Measurements from ENCODE around the gene HOXA13. TPM values are rescaled to one million over a fixed set of nuclear protein-coding genes. Genes with fewer than 3 reads are reported as not detected.

Gene HOXA13
- total and polyA plus RNA-seq, 4 donors: 0.10 TPM; not detected in 3

DNA sequence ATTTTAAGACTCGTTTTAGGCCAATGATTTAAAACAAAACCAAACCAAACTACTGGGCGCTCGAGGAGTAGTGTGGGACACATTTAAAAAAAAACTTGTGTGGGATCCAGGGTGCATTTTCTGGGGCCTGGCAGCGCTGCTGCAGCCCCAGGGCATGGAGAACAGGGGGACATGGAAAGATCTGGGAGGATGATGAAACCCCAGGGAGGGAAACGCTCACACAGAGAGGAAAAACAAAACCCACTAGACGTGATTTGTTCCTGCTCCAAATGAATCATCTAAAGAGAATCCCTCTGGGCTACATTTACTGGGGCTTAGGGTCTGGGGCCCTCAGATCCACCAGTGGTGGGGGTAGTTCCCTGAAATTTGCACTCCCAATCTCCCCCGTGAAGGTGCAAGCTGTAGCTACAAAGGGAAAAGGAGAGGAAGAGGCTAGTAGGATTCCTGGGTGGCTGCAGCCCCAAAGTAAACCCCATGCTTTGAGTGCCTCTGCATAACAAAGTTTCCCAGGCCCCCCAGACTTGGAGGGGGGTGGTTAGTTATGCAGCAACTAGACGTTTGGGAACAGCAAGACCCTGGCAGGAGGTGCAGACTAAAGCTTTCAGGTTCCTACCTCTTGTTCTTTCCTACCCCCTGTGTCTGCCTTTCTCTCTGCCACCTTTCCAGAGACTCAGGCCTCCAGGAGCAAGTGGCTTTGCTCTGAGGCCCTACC, 14.5 kb upstream of the HOXA13 start:
- Histone ChIP-seq H3K4me3 (ENCODE audit: low read depth, low read length) (no peak overlapping the region), H3K36me3 (ENCODE audit: control insufficient read depth, insufficient read depth, low read length) (no peaks in the 10 kb centered on the region), H3K27me3 (ENCODE audit: control insufficient read depth, insufficient read depth, low read length) (peaks cover 89% of the 10 kb centered on the region), H3K9me3 (ENCODE audit: control insufficient read depth, insufficient read depth, low read length) (no peaks in the 10 kb centered on the region), H3K4me1 (ENCODE audit: control insufficient read depth, insufficient read depth, low read length) (peaks cover 26% of the 10 kb centered on the region), H3K27ac (ENCODE audit: low read depth, low read length) (no peak overlapping the region)
- DNase-seq (ENCODE audit: low read depth in 4 of 6, low spot score in 6 of 6): no peak
- WGBS (ENCODE audit: insufficient coverage): 37% methylated on average over 2 of the region's 8 CpGs

DNA sequence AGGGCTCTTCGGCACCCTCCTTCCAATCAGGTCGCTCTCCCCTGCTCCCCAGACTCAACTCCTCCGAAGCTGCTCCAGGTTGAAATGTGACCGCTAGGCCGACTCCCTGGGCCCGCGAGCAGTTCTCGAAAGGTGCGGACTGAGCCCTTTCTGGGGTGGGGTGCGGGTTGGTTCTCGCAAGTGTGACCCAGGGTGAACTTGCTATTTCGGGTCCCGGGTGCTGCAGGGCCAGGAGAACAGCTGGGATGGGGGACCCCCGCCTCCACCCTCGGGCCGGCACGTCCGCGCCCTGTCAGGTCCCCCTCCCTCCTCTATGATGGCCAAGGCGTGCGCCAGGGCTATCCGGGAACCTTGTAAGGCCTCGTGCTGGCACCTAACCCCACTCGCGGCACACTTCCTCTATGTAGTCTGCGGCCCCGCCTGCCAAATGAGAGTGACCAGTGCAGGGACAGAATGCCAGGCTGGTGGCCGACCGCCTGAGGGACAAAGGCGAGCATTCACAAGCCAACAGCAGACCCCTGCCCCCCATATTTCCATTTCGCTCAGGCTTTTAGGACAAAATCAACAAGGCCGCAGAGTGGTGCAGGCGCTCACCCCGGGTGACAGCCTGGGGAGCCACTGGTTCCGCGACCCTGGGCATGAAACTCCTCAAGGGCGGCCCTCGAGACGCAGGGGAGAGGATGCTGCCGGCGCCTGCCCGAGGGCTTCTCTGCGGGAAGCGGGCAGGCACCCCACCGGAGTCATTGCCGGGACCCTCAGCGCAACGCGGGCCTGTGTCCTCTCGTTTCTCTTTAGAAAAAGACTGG, 13.7 kb upstream of the HOXA13 start:
- Histone ChIP-seq H3K27me3 (ENCODE audit: control insufficient read depth, insufficient read depth, low read length) (peaks cover 90% of the 10 kb centered on the region), H3K36me3 (ENCODE audit: control insufficient read depth, insufficient read depth, low read length) (no peaks in the 10 kb centered on the region), H3K27ac (ENCODE audit: low read depth, low read length) (no peak overlapping the region), H3K4me3 (ENCODE audit: low read depth, low read length) (no peak overlapping the region), H3K4me1 (ENCODE audit: control insufficient read depth, insufficient read depth, low read length) (peaks cover 26% of the 10 kb centered on the region), H3K9me3 (ENCODE audit: control insufficient read depth, insufficient read depth, low read length) (no peaks in the 10 kb centered on the region)
- 18% methylated on average over 47 of the region's 50 CpGs for WGBS (ENCODE audit: insufficient coverage)
- peak in 1 of 6 donors; percentile 18 for DNase-seq (ENCODE audit: low read depth in 4 of 6, low spot score in 6 of 6)

DNA sequence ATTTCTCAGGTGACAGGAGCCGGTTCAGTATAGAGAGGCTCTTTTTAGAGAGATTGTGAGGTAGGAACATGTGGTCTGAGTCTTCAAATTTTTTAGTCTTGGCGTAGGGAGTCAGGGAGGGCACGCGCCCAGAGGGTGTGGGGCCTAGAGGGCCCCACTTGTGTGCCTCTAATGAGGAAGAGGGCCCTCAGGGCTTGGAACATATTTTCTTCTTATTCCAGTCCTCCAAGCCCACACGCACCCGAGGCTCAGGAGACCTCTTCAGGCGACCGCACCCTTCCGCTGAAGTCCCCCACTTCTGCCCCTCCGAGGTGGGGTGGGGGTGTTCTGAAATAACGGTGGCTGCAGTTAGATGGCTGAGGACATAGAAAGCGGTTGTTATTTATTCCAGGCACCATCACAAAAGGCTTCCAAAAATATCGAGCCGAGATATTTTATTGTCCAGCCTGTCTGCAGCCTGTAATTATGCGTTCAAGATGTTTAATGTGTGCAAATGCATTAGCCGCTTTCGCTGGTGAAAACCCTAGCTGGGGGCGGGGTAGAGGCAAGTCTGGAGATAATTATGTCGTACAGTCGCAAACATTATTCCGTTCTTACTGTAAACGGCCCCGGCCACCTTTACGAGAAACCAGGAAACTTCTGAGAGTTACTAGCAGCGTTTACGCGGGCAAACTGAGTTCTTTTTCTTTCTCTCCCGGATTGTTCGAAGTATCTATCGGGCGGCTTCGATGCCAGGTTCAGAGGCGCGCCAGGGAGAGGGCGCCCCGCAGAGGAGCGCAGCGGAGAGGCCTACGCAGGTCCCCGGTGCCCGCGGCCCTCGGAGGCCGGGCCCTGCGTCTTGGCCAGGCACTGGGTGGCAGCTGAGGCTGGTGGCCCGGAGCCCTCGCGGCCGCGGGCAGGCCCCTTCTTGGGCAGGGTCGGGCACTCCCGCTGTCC, 12.9 kb upstream of the HOXA13 start:
- 5% methylated on average over 42 of the region's 52 CpGs for WGBS (ENCODE audit: insufficient coverage)
- DNase-seq (ENCODE audit: low read depth in 4 of 6, low spot score in 6 of 6): peak in 1 of 6 donors; percentile 24

DNA sequence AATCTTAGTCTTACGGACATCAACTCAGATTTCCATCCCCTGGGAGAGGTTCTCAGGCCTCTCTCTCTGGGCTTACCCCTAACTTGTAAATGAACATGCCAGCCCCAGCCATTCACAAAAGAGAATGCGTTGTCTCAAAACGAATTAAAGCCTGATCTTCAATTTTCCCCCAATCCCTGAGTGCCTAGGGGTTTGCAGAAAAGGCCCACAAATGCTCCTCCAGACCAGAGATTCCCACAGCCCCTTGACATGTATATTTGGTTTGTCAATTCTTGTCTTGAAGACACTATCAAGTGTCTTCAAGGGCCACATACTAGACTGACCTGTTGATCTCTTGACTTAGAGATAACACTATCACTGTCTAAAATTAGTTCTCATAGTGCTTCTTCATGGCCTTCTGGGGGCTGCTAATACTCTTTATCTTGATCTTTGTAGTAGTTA, 11.9 kb upstream of the HOXA13 start:
- Histone ChIP-seq H3K27ac (ENCODE audit: low read depth, low read length) (no peak overlapping the region), H3K4me3 (ENCODE audit: low read depth, low read length) (no peak overlapping the region), H3K27me3 (ENCODE audit: control insufficient read depth, insufficient read depth, low read length) (peaks cover 99% of the 10 kb centered on the region), H3K4me1 (ENCODE audit: control insufficient read depth, insufficient read depth, low read length) (peaks cover 26% of the 10 kb centered on the region), H3K36me3 (ENCODE audit: control insufficient read depth, insufficient read depth, low read length) (no peaks in the 10 kb centered on the region), H3K9me3 (ENCODE audit: control insufficient read depth, insufficient read depth, low read length) (no peaks in the 10 kb centered on the region)
- DNase-seq (ENCODE audit: low read depth in 4 of 6, low spot score in 6 of 6): peak in 1 of 6 donors; percentile 24
- WGBS (ENCODE audit: insufficient coverage): 8% methylated on average over 2 of the region's 3 CpGs

More for the DNA sequence above, 12.9 kb upstream of the HOXA13 start:
- Histone ChIP-seq H3K9me3 (ENCODE audit: control insufficient read depth, insufficient read depth, low read length) (no peaks in the 10 kb centered on the region), H3K27me3 (ENCODE audit: control insufficient read depth, insufficient read depth, low read length) (peaks cover 99% of the 10 kb centered on the region), H3K4me3 (ENCODE audit: low read depth, low read length) (no peak overlapping the region), H3K36me3 (ENCODE audit: control insufficient read depth, insufficient read depth, low read length) (no peaks in the 10 kb centered on the region), H3K4me1 (ENCODE audit: control insufficient read depth, insufficient read depth, low read length) (peaks cover 26% of the 10 kb centered on the region), H3K27ac (ENCODE audit: low read depth, low read length) (no peak overlapping the region)

DNA sequence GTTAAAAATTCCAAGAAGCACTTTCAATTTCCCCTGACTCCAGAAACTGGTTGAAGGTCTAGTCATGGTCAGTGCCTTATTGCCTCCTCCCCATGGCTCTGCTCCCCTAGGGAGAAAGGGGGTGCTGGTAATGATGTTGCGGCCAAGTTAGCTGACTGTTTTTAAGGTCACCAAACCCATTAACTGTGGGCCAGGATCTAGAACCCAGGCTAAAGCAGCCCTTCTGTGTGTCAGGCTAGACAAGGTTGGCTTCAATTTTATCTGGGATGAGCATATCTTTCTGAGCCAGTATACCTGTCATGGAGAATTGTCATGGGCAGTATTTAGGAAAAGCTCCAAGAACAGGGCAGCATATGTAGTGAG, 11.2 kb upstream of the HOXA13 start:
- peak in 1 of 6 donors; percentile 14 for DNase-seq (ENCODE audit: low read depth in 4 of 6, low spot score in 6 of 6)
- Histone ChIP-seq H3K4me1 (ENCODE audit: control insufficient read depth, insufficient read depth, low read length) (peaks cover 26% of the 10 kb centered on the region), H3K4me3 (ENCODE audit: low read depth, low read length) (no peak overlapping the region), H3K27ac (ENCODE audit: low read depth, low read length) (no peak overlapping the region), H3K36me3 (ENCODE audit: control insufficient read depth, insufficient read depth, low read length) (no peaks in the 10 kb centered on the region), H3K9me3 (ENCODE audit: control insufficient read depth, insufficient read depth, low read length) (no peaks in the 10 kb centered on the region), H3K27me3 (ENCODE audit: control insufficient read depth, insufficient read depth, low read length) (peaks cover 99% of the 10 kb centered on the region)
- WGBS (ENCODE audit: insufficient coverage): no CpG with 5 or more reads among the region's 1 CpG

DNA sequence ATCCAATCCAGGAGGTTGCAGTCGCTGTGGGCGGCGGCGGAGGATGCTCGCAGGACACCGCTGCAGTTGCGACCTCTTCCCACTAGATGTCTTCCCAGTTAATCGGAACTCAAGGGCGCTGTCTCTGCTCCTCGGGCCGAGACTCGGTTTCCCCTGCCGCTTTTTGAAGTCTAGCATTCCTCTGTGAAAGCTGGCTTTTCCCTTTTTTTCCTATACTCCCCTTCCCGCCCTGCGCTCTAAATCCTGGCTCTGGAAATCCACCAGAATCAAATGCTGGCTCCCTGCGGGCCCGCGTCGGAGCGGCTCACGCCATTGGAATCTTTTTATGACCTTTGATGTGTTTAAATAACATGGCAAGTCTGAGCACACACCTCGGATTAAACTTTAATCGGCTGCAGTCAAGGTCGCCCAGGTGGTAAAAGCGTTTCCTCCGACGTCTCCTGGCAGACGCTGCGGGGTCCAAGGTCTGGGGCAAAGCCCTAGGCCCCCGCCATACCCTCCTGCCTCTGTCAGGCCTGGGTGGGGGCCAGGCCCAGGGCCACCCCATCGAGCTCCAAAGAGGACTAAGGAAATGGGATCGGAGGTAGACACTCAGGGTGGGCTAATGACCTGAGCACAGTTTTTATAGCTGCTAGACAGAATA, 10.7 kb upstream of the HOXA13 start:
- WGBS (ENCODE audit: insufficient coverage): 6% methylated on average over 29 of the region's 32 CpGs
- Histone ChIP-seq H3K4me3 (ENCODE audit: low read depth, low read length) (peak overlapping the region; percentile 24), H3K4me1 (ENCODE audit: control insufficient read depth, insufficient read depth, low read length) (peaks cover 26% of the 10 kb centered on the region), H3K27ac (ENCODE audit: low read depth, low read length) (no peak overlapping the region), H3K36me3 (ENCODE audit: control insufficient read depth, insufficient read depth, low read length) (no peaks in the 10 kb centered on the region), H3K27me3 (ENCODE audit: control insufficient read depth, insufficient read depth, low read length) (peaks cover 99% of the 10 kb centered on the region), H3K9me3 (ENCODE audit: control insufficient read depth, insufficient read depth, low read length) (no peaks in the 10 kb centered on the region)
- peak in 2 of 6 donors; percentile 75 to 86 for DNase-seq (ENCODE audit: low read depth in 4 of 6, low spot score in 6 of 6)

DNA sequence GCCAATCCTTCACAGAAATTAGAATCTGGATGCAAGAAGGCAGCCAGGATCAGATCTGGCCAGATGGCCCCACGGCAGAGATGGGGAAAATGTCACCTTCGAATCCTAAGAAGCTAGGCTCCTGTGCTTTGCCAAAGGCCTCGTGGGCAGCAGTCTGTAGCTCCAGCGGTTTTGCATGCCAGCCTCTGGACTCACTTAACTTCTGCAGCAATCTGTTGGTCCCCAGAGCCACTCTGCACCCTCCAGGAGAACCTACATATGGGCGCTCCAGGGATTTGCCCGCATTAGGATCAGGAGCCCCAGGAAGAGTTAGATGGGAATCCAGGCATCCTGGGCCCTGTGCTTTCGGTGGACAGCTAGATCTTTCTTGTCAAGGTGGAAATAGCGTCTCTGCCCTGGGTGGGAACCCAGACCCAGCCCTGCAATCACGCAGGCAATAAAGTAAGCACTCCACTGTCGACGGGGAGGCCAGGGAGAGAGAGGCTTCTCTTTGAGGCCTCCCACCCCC, 10.1 kb upstream of the HOXA13 start:
- no peaks in the 10 kb centered on the region for H3K9me3 ChIP-seq (ENCODE audit: control insufficient read depth, insufficient read depth, low read length)
- no peaks in the 10 kb centered on the region for H3K36me3 ChIP-seq (ENCODE audit: control insufficient read depth, insufficient read depth, low read length)
- 42% methylated on average over 10 of the region's 11 CpGs for WGBS (ENCODE audit: insufficient coverage)
- H3K4me3 ChIP-seq (ENCODE audit: low read depth, low read length): no peak overlapping the region
- H3K27ac ChIP-seq (ENCODE audit: low read depth, low read length): no peak overlapping the region
- DNase-seq (ENCODE audit: low read depth in 4 of 6, low spot score in 6 of 6): no peak
- H3K27me3 ChIP-seq (ENCODE audit: control insufficient read depth, insufficient read depth, low read length): peaks cover 99% of the 10 kb centered on the region
- H3K4me1 ChIP-seq (ENCODE audit: control insufficient read depth, insufficient read depth, low read length): peaks cover 32% of the 10 kb centered on the region

DNA sequence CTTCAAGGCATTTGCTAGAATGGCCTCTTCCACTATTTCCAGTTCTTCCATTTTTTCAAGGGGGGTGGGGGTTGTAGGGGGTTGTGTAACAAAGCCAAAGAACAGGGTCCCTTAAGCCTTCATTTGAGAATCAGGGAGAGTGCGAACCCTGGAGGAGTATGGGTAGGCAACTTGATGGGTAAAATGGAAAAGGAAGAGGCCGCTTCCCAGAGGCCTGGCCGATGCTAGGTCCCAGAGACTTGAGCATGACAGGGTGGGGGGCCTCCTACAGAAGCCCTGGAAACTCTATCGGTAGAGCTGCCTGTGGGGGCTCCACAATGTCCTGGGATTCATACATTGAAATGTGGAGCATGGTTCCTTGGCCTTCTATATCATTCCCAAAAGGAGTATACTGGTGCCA, 9.1 kb upstream of the HOXA13 start:
- Histone ChIP-seq H3K27ac (ENCODE audit: low read depth, low read length) (no peak overlapping the region), H3K4me3 (ENCODE audit: low read depth, low read length) (no peak overlapping the region), H3K36me3 (ENCODE audit: control insufficient read depth, insufficient read depth, low read length) (no peaks in the 10 kb centered on the region), H3K27me3 (ENCODE audit: control insufficient read depth, insufficient read depth, low read length) (peaks cover 99% of the 10 kb centered on the region), H3K9me3 (ENCODE audit: control insufficient read depth, insufficient read depth, low read length) (no peaks in the 10 kb centered on the region), H3K4me1 (ENCODE audit: control insufficient read depth, insufficient read depth, low read length) (peaks cover 33% of the 10 kb centered on the region)
- DNase-seq (ENCODE audit: low read depth in 4 of 6, low spot score in 6 of 6): no peak
- WGBS (ENCODE audit: insufficient coverage): 79% methylated on average over 4 of the region's 4 CpGs

Data from spinal cord (tissue), 10 donors.